Suppressor macrophage treated with lipopolysaccharide for 4 hours (primary cell): ENCODE data around the gene PIP5K1C.
"Not testable (repeated sequence)": the region's sequence is repeated elsewhere in the genome, so short reads cannot be mapped to it uniquely, and the experiment has no call there.

Source experiments
- DNase-seq: peaks from one replicate; pipeline ENCODE4 v3.0.0-alpha.2; 2020

The PIP5K1C gene

DNA sequence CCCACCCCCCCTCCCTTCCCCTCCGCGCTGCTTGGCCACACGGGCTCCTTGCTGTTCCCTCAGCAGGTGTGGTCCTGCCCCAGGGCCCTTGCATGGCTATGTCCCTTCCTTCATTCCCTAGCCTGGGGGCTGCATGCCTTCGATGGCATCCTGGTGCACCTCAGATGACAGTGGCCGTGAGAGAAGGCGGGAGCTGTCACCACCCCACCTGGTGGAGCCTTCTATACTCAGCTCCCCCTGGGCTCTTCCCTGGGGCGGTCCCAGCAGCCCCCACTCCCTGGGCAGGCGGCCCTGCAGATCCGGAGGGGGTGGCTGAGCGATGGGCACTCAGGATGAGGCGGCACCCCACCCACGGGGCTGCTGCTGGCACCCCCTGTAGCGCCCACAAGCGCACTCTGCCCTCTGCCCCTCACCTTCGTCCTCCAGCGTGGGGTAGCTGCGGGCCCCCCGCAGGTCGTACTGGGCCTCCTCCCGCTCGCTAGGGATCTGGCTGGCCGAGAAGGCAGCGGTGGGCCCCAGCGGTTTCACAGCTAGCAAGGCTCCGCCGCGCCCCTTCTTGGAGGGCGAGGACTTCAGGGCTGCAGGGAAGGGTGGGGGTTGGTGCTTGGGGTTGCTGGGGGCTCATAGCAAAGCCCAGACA is 56.5 kb downstream of the PIP5K1C start:
- no peak for DNase-seq

DNA sequence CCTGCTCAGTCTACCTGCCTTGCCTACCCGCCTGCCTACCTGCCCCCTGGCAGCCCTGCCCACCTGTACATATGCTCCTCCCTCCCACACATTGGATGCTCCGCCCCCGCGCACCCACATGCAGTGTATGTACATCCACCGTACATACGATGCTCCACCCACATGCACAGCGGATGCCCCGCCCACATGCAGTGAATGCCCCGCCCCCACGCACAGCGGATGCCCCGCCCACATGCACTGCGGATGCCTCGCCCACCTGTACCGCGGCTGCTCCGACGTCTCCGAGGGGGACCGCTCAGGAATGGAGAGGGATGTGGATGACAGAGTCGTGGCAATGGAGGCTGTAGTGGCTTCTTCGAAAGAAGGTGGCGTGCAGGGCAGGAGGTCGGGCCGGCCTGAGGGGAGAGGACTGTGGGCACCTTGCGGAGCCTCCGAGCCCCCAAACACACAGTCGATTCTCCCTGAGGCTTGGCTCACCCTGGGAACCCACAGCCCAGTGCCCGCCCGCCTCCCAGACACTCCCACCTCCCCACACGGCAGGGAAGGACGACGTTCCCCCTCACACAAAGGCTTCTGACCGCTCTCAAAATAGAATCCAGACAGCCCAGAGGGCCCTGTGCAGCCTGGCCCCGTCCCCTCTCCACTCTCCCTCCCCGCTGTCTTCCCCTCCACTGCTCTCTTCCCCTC is 57.1 kb downstream of the PIP5K1C start:
- no peak for DNase-seq

DNA sequence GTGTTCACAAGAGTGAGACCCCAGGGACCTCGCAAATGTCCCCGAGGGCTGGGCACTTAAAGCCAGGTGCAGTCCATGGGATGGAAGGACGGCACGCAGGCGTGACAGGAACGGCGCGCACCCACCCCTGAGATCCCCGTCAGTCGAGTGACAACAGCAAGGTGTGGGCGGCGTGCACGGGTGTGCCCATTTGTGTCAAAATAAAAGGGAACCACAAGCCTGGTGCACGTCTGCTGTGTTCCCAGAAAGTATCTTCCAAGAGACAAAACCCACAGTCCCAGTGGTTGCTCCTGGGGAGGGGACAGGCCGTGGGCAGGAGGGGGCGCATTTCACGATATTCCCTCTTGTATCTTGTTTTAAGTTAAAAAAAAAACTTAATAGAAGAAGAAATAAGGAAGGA is 58.0 kb downstream of the PIP5K1C start:
- DNase-seq = no peak

DNA sequence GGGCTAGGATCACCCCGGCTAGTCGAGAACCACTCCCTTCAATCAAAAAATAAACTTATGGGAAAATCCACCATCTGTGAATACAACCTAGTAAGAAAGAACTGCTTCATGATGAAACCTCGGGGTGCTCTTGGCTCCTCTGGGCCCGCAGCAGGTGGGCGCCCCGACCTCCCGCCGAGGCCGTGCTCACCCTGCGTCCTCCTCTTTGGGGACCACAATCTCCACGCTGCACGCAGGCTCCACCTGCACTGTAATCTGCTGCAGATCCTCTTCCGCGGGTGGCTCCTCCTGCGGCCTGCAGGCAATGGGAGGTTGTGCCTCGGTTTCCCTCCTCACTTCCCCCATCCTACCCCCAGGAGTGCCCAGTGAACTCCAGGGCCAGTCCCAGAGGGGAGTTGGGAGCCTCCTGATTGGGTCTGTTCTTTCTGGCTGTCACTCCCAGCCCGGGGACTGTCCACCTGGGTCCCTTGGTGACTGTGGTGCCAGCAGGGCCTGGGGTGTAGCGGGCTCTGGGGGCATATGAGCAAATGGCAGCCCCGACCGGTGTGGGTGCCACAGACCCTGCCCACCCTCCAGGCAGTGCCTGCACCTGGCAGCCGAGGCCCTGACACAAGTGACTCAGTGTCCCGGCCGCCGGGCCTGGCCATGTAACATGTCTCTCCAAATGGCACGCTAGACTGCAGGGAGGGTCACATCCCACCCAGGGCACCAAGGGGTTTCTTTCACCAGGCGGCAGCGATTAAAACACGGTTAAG is 58.6 kb downstream of the PIP5K1C start:
- no peak for DNase-seq

DNA sequence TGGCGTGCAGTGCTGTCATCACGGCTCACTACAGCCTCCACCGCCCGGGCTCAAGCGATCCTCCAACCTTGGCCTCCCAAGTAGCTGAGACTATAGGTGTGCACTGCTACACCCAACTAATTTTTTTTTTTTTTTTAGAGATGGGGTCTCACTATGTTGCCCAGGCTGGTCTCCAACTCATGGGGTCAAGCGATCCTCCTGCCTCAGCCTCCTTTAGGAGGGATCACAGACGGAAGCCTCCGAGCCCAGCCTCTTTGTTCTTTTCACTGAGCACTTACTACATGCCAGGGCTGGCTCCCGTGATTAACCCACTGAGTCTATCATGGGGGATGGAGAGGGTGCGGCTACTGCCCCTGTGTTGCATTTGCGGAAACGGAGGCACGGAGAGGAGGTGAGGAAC is 60.8 kb downstream of the PIP5K1C start:
- DNase-seq = no peak

DNA sequence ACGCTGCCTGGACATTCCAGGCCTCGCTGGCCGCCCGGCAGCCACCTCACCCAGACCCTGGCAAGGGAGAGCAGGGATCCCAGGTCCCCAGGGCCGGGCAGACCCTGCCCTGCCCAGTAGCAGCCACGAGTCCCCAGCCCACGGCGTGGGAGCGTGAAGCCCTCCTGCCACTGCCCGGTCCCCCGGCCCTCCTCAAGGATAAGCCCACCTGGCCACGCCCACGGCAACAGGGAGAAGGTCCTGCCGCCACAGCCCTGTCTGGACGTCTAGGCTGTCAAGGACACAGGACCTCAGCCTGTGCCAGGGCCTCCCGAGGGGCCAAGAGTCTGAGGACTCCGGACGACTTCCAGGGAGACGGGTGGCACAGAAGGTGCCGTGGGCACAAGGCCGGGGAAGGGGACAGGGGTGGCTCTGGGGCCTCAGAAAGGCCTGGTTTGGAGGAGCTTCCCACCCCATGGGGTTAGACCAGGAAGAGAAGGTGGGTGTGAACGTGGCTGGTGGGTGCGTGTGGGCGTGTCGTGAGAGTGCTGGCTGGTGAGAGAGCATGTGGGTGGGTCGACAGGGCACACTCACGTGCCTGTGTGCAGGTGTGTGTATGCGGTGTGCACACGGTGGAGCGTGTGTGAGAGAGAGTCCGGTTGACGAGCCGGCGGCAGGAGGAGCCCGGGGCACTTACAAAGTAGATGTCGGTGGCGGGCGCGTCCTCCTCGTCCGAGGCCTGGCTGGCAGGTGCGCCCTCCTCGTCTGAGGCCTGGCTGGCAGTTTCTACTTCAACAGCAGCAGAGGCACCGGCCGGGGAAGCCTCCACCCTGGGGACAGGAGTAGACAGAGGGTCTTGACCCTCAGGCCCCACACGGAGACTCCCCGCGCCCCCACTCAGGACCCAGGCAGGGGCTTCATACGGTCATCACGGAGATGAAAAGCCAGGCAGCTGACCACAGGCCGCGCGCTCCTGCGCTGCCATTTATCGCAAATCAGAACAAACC is 61.8 kb downstream of the PIP5K1C start:
- no peak for DNase-seq

DNA sequence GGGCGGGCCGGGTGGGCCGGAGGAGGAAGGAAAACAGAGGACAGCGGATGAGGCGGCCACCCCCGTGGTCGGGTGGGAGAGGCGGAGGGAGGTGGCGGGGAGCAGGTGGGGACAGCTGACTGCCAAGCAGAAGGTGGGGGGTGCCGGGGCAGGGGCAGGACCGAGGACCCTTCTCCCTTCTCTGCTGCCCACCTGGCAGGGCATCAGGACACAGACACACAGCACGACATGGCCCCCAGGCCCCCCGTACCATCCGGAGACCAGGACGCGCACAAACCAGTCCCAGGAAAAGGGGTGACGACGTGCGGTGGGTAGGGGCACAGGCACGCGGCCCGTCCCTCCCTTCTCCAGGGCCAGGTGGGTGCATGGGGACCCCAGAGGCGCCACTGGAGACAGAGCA is 62.6 kb downstream of the PIP5K1C start:
- DNase-seq = no peak

DNA sequence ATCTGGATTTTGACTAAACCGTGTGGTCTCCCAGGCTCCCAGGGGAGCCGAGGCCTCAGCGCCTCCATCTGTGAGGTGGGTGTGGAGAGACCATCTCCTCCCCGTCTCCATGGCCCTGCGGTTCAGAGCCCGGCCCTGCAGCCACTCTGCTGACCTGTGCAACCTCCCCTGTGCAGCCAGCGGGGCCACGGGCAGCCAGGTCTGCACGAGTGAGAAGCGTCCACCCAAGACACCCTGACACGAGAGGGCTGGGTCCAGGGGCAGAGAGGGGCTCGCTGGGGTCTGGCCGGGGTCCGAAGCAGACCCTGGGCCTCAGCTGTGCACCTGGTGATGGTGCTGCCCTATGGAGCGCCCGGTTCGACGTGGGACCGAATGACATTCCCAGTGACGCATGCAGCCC is 63.3 kb downstream of the PIP5K1C start:
- DNase-seq = no peak

DNA sequence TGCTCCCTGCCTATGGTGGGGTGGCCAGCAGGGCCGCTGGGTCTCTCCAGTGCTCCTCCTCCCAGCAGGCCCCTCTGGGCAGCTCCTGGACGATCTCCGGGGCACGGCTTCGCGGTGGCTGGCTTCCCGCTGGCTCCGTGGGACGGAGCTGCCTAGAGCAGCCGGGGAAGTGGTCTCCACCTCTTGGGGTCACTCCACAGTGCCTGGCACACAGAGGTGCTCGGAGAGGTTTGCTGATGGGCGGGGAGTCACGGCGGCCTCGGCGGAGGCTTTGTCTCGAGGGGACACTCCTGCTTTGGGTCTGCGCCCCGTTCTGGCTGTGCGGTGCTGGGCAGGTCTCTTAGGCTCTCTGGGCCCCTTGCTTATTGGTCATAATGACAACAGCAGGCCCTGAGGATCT is 63.8 kb downstream of the PIP5K1C start:
- no peak for DNase-seq

DNA sequence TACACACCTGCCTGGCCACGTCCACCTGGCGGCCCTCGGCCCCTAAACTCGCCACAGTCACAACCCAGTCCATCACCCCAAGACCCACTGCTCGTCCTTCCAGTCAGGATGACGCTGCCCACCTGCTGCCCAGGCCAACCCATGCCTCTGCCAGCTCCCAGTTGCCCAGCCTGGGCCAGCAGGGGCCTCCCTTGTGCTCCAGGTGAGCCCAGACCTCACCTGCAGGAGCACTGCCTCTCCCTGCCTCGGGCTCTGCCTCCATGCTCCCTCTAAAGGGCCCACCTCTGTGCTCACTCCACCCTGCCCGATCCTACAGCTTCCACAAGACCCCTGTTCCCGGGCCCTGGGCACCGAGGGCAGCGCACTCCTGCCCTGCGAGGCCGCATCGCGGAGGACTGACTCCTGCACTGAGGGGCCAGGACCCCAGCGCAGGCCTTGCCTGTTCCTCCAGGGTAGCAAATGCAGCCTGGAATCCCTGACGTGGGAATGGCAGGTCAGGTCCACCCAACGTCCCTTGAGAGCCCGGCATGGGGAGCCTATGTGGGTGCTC is 65.7 kb downstream of the PIP5K1C start:
- no peak for DNase-seq

DNA sequence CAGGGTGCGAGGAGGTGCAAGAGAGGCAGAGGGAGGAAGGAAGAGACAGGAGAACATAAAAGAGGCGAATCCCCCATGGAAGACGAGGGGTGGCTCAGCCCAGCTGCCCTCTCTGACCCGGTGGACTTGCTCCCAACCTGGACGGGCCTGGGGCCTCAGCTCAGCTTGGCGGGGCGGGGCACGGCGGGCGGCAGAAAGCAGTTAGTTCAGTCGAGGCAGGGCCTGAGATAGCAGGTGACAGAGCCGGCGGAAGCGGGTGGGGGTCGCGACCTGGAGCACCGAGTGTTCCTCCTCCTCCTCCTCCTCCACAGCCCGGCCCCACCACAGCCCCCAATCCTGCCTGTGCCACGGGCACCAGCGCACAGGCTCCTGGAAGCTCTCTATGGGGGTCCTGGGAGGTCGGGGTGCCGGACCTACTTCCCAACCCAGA is 66.7 kb downstream of the PIP5K1C start:
- no peak for DNase-seq

DNA sequence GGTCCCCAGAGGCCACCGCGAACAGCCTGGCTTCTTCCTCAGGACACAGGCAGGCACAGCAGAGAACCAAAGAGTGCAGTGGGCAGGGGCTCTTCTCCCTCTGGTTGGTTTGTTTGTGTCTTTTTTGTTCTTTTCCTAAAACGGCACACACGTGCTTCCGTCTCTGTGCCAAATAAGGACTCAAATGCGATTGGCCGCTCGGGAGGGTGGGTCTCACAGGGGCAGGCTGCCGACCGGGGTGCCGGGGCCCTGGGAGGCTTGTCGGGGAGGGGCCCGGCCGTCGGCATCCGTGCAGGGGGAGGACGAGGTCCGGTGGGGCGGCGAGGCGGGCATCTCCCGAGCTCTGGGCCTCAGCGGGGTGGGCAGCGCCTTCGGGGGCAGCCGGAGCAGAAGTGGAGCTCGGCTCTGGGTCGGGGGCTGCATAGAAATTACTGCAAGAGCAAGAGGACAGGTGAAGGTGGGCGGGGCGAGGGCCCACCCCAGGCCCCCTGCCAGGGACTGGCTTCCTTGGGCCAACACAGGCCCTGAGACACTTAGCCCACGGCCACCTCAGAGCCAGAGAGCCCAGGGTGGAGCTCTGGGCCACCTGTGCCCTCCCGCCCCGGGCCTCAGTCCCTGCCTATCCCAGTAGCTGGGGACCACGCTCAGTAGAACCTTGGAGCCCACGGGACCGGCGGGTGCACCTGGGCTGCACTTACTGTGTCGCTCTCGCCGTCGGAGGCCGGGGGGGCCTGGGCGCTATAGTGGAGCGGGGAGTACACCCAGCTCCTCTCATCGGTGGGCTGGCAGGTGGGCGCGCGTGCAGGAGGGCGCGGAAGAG is 67.3 kb downstream of the PIP5K1C start:
- no peak for DNase-seq

DNA sequence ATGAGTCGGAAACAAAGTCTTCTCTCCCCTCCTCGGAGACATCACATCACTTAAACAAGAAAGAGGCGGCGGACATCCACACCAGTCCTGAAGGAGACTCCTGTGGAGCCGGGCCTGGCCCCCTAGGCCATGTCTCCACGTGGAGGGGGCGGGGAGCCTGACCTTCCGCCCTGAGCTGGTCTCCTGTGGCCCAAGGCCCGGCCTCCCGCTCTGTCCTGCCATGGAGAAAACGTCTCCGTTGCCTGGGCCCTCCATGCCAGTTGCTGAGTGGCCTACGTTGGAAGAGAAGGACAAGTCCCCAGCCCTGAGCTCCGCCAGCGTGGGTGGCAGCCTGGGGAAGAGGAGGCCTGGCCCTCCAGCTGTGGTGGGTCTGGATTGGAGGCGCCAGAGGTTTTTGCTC is 68.2 kb downstream of the PIP5K1C start:
- DNase-seq = no peak

DNA sequence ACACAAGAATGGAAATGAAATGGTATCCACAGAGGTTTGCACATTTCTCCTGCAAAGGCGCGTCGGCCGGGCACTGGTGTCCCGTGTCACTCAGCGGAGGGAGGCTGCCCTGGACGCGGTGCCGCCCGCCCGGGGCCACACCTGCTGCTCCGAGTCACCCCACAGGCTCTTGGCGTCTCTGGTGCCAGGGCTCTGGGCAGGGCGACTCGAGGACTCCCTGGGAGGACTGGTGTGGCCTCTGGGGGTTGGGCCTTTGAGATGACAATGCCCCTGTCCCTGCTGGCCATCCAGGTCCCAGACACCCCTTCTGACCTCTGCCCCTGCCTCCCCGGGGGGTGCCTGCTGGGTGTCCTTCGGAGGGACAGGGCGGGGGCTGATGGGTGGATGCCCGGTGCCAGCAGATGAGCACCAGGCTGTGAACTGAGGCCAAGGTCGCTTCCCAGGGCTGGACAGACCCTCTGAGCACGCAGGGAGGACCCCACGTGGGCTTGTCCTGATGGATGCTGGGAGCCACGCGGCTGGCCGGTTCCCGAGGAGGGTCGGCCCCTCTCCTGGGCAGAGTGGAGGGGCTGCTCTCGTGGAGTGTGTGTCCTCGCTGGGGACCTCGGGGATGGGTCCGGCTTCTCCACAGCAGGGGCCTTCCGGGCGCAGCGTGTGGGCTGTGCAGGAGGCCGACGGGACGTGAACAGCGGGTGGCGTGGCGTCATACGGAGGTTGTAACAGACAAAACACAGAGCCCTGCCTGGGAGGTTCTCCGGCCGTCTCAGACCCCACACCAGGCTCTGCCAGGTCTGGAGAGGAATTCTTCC is 69.0 kb downstream of the PIP5K1C start:
- DNase-seq = no peak

DNA sequence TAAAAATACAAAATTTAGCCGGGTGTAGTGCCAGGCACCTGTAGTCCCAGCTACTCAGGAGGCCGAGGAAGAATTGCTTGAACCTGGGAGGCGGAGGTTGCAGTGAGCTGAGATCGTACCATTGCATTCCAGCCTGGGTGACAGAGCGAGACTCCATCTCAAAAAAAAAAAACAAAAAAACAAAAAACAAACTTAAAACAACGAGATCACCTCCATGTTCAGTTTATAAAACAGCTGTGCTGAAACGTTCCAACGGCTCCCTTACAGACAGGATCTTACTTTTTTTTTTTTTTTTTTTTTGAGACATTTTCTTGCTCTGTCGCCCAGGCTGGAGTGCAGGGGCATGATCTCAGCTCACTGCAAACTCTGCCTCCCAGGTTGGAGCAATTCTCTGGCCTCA is 71.5 kb downstream of the PIP5K1C start:
- DNase-seq = not testable (repeated sequence)

DNA sequence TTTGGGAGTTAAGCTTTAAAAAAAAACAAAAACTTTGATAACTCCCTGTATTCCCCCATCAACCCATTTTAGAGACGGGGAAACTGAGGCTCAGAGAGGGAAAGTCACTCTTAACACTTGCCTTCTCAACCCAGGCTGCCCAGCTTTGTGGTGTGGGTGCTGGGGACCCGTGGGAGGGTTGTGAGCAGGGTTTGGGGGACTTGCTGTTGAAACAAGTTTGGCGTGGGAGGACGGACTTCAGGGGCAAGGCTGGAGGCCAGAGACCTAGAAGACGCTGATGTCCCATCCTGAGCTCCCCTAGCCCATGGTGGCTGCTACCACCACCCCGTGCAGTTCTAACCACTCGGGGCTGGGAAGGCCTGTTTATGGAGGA is 72.9 kb downstream of the PIP5K1C start:
- no peak for DNase-seq

DNA sequence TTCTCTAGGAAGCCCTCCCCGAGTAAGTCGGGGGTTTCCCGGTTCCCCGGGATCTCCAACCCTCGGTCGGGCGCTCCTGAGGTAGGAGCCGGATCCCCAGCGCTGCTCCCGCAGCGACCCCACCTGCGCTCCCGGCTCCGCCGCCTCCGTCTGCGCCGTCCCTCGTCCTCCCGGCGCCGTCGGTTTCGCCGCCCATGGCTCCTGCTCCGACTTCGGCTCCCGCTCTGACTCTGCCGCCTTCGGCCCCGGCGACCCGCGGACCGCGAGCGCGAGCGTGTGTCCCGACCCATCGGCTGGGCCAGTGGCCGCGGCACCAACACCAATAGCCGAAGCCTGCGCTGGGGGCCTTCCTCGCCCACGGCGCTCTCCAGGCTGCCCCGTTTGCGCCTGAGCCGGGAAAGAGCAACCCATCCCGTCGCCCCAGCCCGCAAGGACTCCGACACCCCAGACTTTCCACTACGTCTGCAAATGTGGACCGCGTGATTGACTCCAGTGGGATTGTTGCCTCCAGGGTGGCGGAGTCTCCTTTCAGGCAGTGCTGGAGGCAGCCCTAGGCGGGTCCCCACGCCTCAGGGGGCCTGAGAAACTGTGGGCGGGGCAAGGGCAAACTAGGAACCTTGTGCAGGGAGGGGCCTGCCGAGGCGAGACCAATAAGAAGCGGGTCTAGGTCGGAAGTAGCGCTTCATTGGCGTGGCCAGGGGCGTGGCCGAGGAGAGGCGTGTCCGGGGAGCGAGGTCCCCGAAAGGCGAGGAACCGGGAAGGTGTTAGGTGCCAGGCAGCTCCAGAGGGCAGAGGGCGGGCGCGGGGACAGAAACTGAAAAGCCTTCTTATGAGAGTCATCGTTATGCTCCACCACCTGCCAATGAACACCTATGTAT is 73.6 kb downstream of the PIP5K1C start, which contains the start of gene CACTIN:
CACTIN (minus strand) TSS at position 318 of the 878 bp plus-strand sequence; CDS start at position 290, 28 bp downstream.
- DNase-seq = peak; percentile 100

DNA sequence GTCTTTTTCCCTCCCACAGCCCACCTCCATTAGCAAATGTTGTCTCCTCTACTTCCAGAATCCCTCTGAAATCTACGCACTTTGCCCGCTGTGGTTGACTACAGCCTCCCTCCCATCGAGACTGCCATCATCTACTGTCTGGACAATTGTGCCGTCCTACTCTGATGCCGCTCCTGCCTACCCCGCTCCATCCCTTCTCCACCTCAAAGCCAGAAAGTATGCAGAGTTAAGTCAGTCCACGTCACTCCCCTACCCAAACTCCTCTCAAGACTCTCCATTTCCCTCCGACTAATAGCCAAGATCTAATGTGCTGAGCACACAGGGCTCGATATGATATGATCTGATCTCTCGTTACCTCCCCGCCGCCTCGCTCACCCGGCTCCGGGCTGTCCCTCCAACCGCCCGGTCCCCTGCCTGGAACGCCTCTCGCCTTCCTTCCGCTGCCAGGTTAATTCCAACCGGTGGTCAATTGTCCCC is 74.2 kb downstream of the PIP5K1C start:
- DNase-seq = peak; percentile 13

DNA sequence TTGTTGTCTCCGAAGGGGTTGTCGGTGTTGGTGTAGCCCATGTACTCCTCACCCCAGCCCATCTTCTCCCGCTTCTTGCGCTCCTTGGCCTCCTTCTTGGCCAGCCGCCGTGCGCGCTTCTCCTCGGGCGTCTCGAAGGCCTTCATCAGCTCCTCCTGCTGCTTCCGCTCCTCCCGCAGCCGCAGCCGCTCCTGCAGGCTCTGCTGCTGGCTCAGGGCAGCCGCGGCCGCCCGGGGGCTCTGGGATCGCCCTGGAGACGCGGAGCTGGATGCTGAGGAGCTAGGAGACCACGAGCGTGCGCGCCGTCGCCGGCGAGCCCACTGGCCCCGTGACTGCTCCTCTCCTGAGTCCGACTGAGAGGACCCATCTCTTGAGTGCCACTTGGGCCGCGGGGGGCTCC is 76.6 kb downstream of the PIP5K1C start:
- no peak for DNase-seq
